ENCODE results near the gene TM4SF20. TPM values are rescaled to one million over a fixed set of nuclear protein-coding genes. Genes with fewer than 3 reads are reported as not detected.

TM4SF20 gene
- total RNA-seq, 2 experiments from 2014 or later = not detected

GRCh38 chr2:227312579-227312978 lies 66.5 kb downstream of the TM4SF20 start:
- H3K4me1 ChIP-seq (ENCODE audit: insufficient read depth, low read length, poor library complexity, severe bottlenecking) = no peaks in the 10 kb centered on the region
- DNase-seq (ENCODE audit: low spot score) = no peak
- TF ChIP-seq EZH2phosphoT487 (IDR thresholded peaks at IDR 0.05; ENCODE audit: borderline replicate concordance, low read depth, low read length) (no peak), CTCF (conservative IDR thresholded peaks at IDR 0.05; ENCODE audit: low read length) (no peak)
- intact Hi-C loops (cut with micrococcal nuclease; ENCODE audit: unreplicated experiment) = no loop called here
- no peak overlapping the region for H3K4me2 ChIP-seq (ENCODE audit: low read length)
- ChIA-PET CTCF (ENCODE audit: unreplicated experiment) (no interaction called here), POLR2A (interaction anchor here (0.6 kb wide), 1 partner anchor 481 kb away, joined by 3 read pairs; no protein-coding TSS in a partner anchor)
- H3K27ac ChIP-seq (ENCODE audit: low read depth, low read length, poor library complexity, severe bottlenecking) = no peak overlapping the region
- H3K9me3 ChIP-seq (ENCODE audit: low read length) = no peaks in the 10 kb centered on the region
- H3K4me3 ChIP-seq (ENCODE audit: low read depth, low read length, poor library complexity, severe bottlenecking) = no peak overlapping the region
- H3K79me2 ChIP-seq (ENCODE audit: insufficient read depth, low read depth, low read length) = no peaks in the 10 kb centered on the region
- H4K20me1 ChIP-seq (ENCODE audit: insufficient read depth, low read length) = no peaks in the 10 kb centered on the region
- H3K36me3 ChIP-seq (ENCODE audit: insufficient read depth, low read length) = no peaks in the 10 kb centered on the region
- no peaks in the 10 kb centered on the region for H3K9me2 ChIP-seq (ENCODE audit: insufficient read depth, low read length)
- no TSS peak for BruUV-seq (replicated peaks)
- H2AFZ ChIP-seq (ENCODE audit: low read length) = no peak overlapping the region

Other genes starting within 250 kb of the TM4SF20 start
- 0.10 and 0.16 TPM in 2 replicates for gene COL4A4, start 215.1 kb downstream of the TM4SF20 start, total RNA-seq (2014; rRNA removed; shearing (Covaris generic))
- gene COL4A4, start 215.1 kb downstream of the TM4SF20 start, total RNA-seq (2022) = 5.5 and 7.0 TPM in 2 replicates
- 0.05 and 0.06 TPM in 2 replicates for gene COL4A3, start 214.7 kb downstream of the TM4SF20 start, total RNA-seq (2014; rRNA removed; shearing (Covaris generic))
- 7.2 and 10.9 TPM in 2 replicates for gene COL4A3, start 214.7 kb downstream of the TM4SF20 start, total RNA-seq (2022)
- gene MFF, start 54.1 kb downstream of the TM4SF20 start, total RNA-seq (2014; rRNA removed; shearing (Covaris generic)) = 64.4 and 66.6 TPM in 2 replicates
- gene MFF, start 54.1 kb downstream of the TM4SF20 start, total RNA-seq (2022) = 72.1 and 76.4 TPM in 2 replicates
- gene SCYGR1, start 8.6 kb upstream of the TM4SF20 start, total RNA-seq (2014; rRNA removed; shearing (Covaris generic)) = not detected in 2 replicates
- gene SCYGR1, start 8.6 kb upstream of the TM4SF20 start, total RNA-seq (2022) = not detected in 2 replicates
- 29.4 and 37.6 TPM in 2 replicates for gene AGFG1, start 92.8 kb upstream of the TM4SF20 start, total RNA-seq (2014; rRNA removed; shearing (Covaris generic))
- gene AGFG1, start 92.8 kb upstream of the TM4SF20 start, total RNA-seq (2022) = 65.4 and 68.5 TPM in 2 replicates
- not detected in 2 replicates for gene SCYGR2, start 219.6 kb upstream of the TM4SF20 start, total RNA-seq (2014; rRNA removed; shearing (Covaris generic))
- gene SCYGR2, start 219.6 kb upstream of the TM4SF20 start, total RNA-seq (2022) = not detected in 2 replicates
- not detected in 2 replicates for gene SCYGR3, start 235.5 kb upstream of the TM4SF20 start, total RNA-seq (2014; rRNA removed; shearing (Covaris generic))
- not detected in 2 replicates for gene SCYGR3, start 235.5 kb upstream of the TM4SF20 start, total RNA-seq (2022)
- gene SCYGR4, start 238.2 kb upstream of the TM4SF20 start, total RNA-seq (2014; rRNA removed; shearing (Covaris generic)) = not detected in 2 replicates
- gene SCYGR4, start 238.2 kb upstream of the TM4SF20 start, total RNA-seq (2022) = not detected in 2 replicates

Data from OCI-LY7 (cell line).